Body of pancreas (tissue), 4 donors: Measurements from ENCODE around the gene VRTN. TPM values are rescaled to one million over a fixed set of nuclear protein-coding genes. Genes with fewer than 3 reads are reported as not detected.

ENCODE experiments used
- ATAC-seq: fragments of 150-250 bp; one replicate; pipeline ENCODE4 v1.9.1; 2016
- DNase-seq, 4 donors: peaks; one replicate each; pipeline ENCODE4 v3.0.0-alpha.2; 2019
- H3K27ac ChIP-seq, 4 donors: fragments of 200-600 bp; sonication (generic); 1 replicate in 3 of 4; 2 replicates in 1 of 4; pipeline versions ENCODE4 v1.5.1 to v1.6.1; 2016 to 2019; ENCODE audit warnings: mild to moderate bottlenecking in 1 of 4, mixed read lengths in 1 of 4, moderate library complexity in 1 of 4
- H3K27me3 ChIP-seq, 2 donors: fragments of 200-600 bp; sonication (generic); one replicate each; pipeline ENCODE4 v1.6.0; 2016; ENCODE audit warnings: mild to moderate bottlenecking in 1 of 2
- H3K36me3 ChIP-seq, 2 donors: fragments of 200-600 bp; sonication (generic); replicated peaks in 1 of 2; 2 replicates each; pipeline ENCODE4 v1.5.1; 2016; ENCODE audit warnings: low read depth in 2 of 2; ENCODE audit not compliant: insufficient read depth in 1 of 2
- H3K4me1 ChIP-seq: fragments of 200-600 bp; sonication (generic); one replicate; pipeline ENCODE4 v1.6.0; 2016
- H3K4me3 ChIP-seq, 2 donors: fragments of 200-600 bp; sonication (generic); 1 replicate in 1 of 2; 2 replicates in 1 of 2; pipeline ENCODE4 v1.5.1; 2016 to 2019
- H3K9me3 ChIP-seq, 3 donors: fragments of 200-600 bp; sonication (generic); 1 replicate in 2 of 3; 2 replicates in 1 of 3; pipeline ENCODE4 v1.5.1; 2016
- POLR2A ChIP-seq, 3 donors: fragments of 450-650 bp; IDR thresholded peaks; one replicate each; pipeline ENCODE4 v1.6.1; 2016; ENCODE audit warnings: antibody characterized with exemption in 3 of 3, mild to moderate bottlenecking in 2 of 3
- WGBS, 2 donors: methylation state at CpG; one replicate each; pipeline ENCODE4 v1.1.5; 2017; 5-methylcytosine and 5-hydroxymethylcytosine counted together
- intact Hi-C: fragments of 100-400 bp; cut with DNase I; formaldehyde crosslinking; loops from one replicate; pipeline ENCODE4 v1.15.1; 2023
- total RNA-seq, 2 donors: library from RNA; depleted of rRNA; stranded (reverse); fragments of >200 nt; gene quantifications; one replicate each; pipeline ENCODE4 v1.1.0, GENCODE V29; 2016
- TF ChIP-seq, protein P1 (sequence below), 7 experiments: fragments of 450-650 bp in 4 of 7; fragments of 200-600 bp in 3 of 7; sonication (generic) in 3 of 7; IDR thresholded peaks; one replicate each; pipeline ENCODE4 v1.5.1; 2016 to 2019; ENCODE audit warnings: antibody characterized with exemption in 7 of 7

Gene VRTN
- total RNA-seq, 2 donors from 2014 or later: not detected

- peaks cover 14% of the 10 kb centered on the region for H3K4me1 ChIP-seq
- peaks cover 0 to 4% of the 10 kb centered on the region in 2 donors for H3K36me3 ChIP-seq
- TF ChIP-seq, protein P1, sequence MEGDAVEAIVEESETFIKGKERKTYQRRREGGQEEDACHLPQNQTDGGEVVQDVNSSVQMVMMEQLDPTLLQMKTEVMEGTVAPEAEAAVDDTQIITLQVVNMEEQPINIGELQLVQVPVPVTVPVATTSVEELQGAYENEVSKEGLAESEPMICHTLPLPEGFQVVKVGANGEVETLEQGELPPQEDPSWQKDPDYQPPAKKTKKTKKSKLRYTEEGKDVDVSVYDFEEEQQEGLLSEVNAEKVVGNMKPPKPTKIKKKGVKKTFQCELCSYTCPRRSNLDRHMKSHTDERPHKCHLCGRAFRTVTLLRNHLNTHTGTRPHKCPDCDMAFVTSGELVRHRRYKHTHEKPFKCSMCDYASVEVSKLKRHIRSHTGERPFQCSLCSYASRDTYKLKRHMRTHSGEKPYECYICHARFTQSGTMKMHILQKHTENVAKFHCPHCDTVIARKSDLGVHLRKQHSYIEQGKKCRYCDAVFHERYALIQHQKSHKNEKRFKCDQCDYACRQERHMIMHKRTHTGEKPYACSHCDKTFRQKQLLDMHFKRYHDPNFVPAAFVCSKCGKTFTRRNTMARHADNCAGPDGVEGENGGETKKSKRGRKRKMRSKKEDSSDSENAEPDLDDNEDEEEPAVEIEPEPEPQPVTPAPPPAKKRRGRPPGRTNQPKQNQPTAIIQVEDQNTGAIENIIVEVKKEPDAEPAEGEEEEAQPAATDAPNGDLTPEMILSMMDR (IDR thresholded peaks at IDR 0.05): peak in 6 of 7 experiments; percentile 19 to 65 (median 31)
- peak; percentile 73 to 95 (median 93) for TF ChIP-seq POLR2A (IDR thresholded peaks at IDR 0.05)
- peak within 1 kb of the TSS; percentile 51 to 79 for H3K4me3 ChIP-seq
- H3K27ac ChIP-seq: peak within 1 kb of the TSS in 3 of 4 donors; percentile 63 to 81 (median 80)
- H3K9me3 ChIP-seq: no peaks in the 10 kb centered on the region
- intact Hi-C loops: no loop called here
- H3K27me3 ChIP-seq: no peaks in the 10 kb centered on the region
- DNase-seq: peak; percentile 93 to 98 (median 94)
- 7 to 17% methylated on average over 28 to 61 of the region's 61 CpGs for WGBS, 2 donors
- peak; percentile 99 for ATAC-seq
Observed at GRCh38 chr14:74302634-74303569, 45.4 kb upstream of the VRTN start, which contains the start of gene ABCD4. TSS of gene ABCD4 (minus strand) at chr14:74302934. CDS start at chr14:74302912, 22 bp downstream.

- DNase-seq: no peak
- Histone ChIP-seq H3K9me3 (no peaks in the 10 kb centered on the region), H3K4me1 (no peaks in the 10 kb centered on the region), H3K36me3 (no peaks in the 10 kb centered on the region), H3K27ac (no peak overlapping the region), H3K4me3 (no peak overlapping the region), H3K27me3 (no peaks in the 10 kb centered on the region)
- no peak for ATAC-seq
- TF ChIP-seq, protein P1 (IDR thresholded peaks at IDR 0.05): no peak
- no peak for TF ChIP-seq POLR2A (IDR thresholded peaks at IDR 0.05)
- WGBS, 2 donors: 66 to 71% methylated on average over 5 of the region's 5 CpGs
- intact Hi-C loops: no loop called here
Observed at GRCh38 chr14:74308695-74309094, 39.6 kb upstream of the VRTN start.

DNA sequence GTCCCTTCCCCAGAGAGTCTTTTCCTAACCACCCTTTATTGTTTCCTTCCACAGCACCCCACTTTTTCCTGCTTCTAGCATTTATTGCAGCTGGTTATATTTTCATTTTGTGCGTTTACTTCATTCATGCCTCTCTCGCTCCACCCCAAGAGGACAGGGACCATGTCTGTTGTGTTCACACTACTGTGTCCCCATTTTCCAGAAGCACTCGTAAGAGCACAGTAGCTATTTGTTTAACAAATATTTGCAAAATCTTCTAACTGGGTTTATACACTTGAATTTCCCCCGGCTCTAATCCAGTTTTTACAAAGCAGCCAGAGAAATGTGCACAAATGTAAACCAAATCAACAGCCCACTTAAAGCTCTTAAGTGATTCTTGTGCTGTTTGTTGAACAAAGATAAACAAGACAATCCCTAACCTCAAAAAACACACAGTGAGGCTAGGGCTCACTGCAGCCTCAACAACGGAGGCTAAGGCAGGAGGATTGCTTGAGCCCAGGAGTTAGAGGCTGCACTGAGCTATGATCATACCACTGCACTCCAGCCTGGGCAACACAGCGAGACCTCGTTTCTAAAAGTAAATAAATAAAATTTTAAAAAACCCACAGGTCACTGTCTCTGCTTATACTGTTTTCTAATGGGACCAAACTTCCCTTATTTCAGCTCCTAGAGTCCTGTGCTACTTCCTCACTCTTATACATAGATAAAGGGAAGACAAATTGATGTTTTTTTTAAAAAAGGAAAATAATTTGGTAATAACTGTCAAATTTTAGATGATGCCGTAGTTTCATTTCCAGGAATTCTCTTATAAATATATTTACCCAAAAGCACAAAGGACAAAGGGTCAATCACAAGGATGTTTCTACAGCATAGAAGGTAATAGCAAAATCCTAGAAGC lies 38.9 kb upstream of the VRTN start:
- intact Hi-C loops: no loop called here
- Histone ChIP-seq H3K27me3 (no peaks in the 10 kb centered on the region), H3K4me1 (no peaks in the 10 kb centered on the region), H3K9me3 (no peaks in the 10 kb centered on the region), H3K4me3 (no peak overlapping the region), H3K27ac (no peak overlapping the region), H3K36me3 (no peaks in the 10 kb centered on the region)
- 71 to 72% methylated on average over 8 of the region's 8 CpGs for WGBS, 2 donors
- no peak for TF ChIP-seq POLR2A (IDR thresholded peaks at IDR 0.05)
- TF ChIP-seq, protein P1 (IDR thresholded peaks at IDR 0.05): no peak
- no peak for DNase-seq
- ATAC-seq: no peak

- TF ChIP-seq, protein P1 (IDR thresholded peaks at IDR 0.05): no peak
- no peak for TF ChIP-seq POLR2A (IDR thresholded peaks at IDR 0.05)
- no peaks in the 10 kb centered on the region for H3K27me3 ChIP-seq
- intact Hi-C loops: no loop called here
- no peaks in the 10 kb centered on the region for H3K9me3 ChIP-seq
- no peaks in the 10 kb centered on the region for H3K36me3 ChIP-seq
- H3K4me1 ChIP-seq: no peaks in the 10 kb centered on the region
- no peak overlapping the region for H3K4me3 ChIP-seq
- DNase-seq (no peak), ATAC-seq (no peak)
- H3K27ac ChIP-seq: no peak overlapping the region
- WGBS, 2 donors: 62 to 63% methylated on average over 2 of the region's 2 CpGs
Observed at GRCh38 chr14:74312161-74312560, 36.1 kb upstream of the VRTN start.
